Measurements from ENCODE around the gene CAB39L. TPM values are rescaled to one million over a fixed set of nuclear protein-coding genes. Genes with fewer than 3 reads are reported as not detected.

The CAB39L gene
- total and polyA plus RNA-seq, 12 donors, result 7.1 to 33.2 (median 16.9) TPM

DNA sequence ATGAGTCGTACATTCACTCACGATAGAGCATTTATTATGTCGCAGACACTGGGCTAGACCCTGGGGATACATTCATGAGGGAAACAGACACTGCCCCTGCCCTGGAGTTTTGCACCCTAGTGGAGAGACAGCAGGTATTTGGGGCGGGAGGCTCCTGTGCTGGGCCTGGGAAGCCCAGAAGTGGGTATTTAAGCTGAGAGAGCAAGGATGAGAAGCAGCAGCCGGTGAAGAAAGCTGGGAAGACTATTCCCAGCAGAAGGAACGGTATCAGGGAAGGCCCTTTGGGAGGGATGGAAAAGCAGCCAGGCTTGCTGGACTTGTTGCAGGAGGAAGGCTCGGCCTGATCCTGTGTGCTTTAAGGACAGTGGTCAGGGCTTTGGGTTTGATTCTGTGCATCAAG lies 141.6 kb downstream of the CAB39L start:
- intact Hi-C loops (cut with DNase I), result loop anchor here in 7 of 10 donors (2.0 to 10.0 kb wide), 8 partner anchors 103 to 305 kb away; partner anchors contain the start of genes CAB39L (in 1 of the 7) and SETDB2 (in 1 of the 7)
- no peaks in the 10 kb centered on the region for H3K36me3 ChIP-seq

DNA sequence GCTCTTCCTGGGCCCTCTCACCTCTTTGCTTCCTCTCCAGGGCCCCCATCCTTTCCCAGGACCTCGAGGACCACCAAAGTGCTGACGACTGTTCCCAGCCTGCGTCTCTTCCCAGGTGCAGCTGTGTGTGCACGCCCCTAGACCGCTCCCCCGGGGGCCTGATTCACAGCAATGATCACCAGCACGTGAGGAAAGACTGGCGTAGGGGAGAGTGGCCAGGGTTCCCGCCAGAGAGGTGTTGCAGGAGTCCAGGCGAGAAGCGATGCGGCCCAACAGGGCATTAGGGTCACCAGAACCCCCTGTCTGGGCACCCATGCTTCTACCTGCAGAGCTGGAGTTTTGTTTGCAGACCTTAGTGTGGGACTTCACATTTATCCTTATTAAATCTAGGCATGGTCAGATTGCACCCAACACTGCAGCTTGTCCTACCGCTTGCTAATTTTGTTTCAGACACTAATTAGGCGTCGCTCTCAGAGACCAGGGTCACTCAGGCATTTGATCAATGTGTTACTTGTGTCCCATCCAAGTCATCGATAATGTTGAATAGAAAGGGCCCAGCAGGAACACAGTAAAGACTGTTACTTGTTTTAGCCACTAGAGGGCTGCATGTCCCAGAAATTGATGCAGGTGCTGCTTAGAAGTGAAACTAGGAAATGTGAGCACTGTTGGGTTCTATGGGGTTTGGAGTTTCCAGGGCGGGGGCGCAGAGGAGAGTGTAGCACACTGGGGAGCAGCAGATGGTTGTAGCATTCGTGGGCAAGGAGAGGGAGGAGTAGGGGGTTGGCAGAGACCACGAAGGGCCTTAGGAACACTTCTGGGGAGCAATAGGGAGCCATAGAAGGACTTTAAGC lies 142.9 kb downstream of the CAB39L start:
- Histone ChIP-seq H3K27me3 (no peaks in the 10 kb centered on the region), H3K4me1 (peaks cover 6 to 30% (median 11%) of the 10 kb centered on the region in 9 donors), H3K4me3 (peak overlapping the region in 7 of 10 donors; percentile 26 to 46 (median 41)), H3K9me3 (no peaks in the 10 kb centered on the region), H3K36me3 (no peaks in the 10 kb centered on the region), H3K27ac (peak overlapping the region in 3 of 10 donors; percentile 12 to 54 (median 19))
- intact Hi-C loops (cut with DNase I), result loop anchor here (1.0 to 10.0 kb wide), 11 partner anchors 104 to 308 kb away; partner anchors contain the start of genes CAB39L (in 1 of the 10) and SETDB2 (in 1 of the 10)
- ATAC-seq (peak; percentile 54 to 86 (median 78)), DNase-seq (peak in 1 of 2 donors; percentile 74)
- TF ChIP-seq, protein P1, sequence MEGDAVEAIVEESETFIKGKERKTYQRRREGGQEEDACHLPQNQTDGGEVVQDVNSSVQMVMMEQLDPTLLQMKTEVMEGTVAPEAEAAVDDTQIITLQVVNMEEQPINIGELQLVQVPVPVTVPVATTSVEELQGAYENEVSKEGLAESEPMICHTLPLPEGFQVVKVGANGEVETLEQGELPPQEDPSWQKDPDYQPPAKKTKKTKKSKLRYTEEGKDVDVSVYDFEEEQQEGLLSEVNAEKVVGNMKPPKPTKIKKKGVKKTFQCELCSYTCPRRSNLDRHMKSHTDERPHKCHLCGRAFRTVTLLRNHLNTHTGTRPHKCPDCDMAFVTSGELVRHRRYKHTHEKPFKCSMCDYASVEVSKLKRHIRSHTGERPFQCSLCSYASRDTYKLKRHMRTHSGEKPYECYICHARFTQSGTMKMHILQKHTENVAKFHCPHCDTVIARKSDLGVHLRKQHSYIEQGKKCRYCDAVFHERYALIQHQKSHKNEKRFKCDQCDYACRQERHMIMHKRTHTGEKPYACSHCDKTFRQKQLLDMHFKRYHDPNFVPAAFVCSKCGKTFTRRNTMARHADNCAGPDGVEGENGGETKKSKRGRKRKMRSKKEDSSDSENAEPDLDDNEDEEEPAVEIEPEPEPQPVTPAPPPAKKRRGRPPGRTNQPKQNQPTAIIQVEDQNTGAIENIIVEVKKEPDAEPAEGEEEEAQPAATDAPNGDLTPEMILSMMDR (IDR thresholded peaks at IDR 0.05), result peak; percentile 65 to 89 (median 88)
- WGBS, 2 donors, result 40 to 46% methylated on average over 20 of the region's 20 CpGs

More for the DNA sequence above, 141.6 kb downstream of the CAB39L start:
- Histone ChIP-seq H3K9me3 (no peaks in the 10 kb centered on the region), H3K4me1 (peaks cover 6 to 32% (median 12%) of the 10 kb centered on the region in 9 donors), H3K4me3 (no peak overlapping the region), H3K27ac (peak overlapping the region in 2 of 10 donors; percentile 15 to 26), H3K27me3 (no peaks in the 10 kb centered on the region)
- WGBS, 2 donors, result 73 to 80% methylated on average over 7 of the region's 7 CpGs
- ATAC-seq (no peak), DNase-seq (no peak)
- TF ChIP-seq, protein P1 (IDR thresholded peaks at IDR 0.05), result no peak

- H3K4me1 ChIP-seq, result peaks cover 6 to 32% (median 11%) of the 10 kb centered on the region in 9 donors
- H3K9me3 ChIP-seq, result no peaks in the 10 kb centered on the region
- H3K4me3 ChIP-seq, result no peak overlapping the region
- H3K27ac ChIP-seq, result no peak overlapping the region
- intact Hi-C loops (cut with DNase I), result loop anchor here in 9 of 10 donors (2.0 to 10.0 kb wide), 10 partner anchors 105 to 309 kb away; partner anchors contain the start of genes CAB39L (in 1 of the 9) and SETDB2 (in 1 of the 9)
- no peaks in the 10 kb centered on the region for H3K27me3 ChIP-seq
- DNase-seq (no peak), ATAC-seq (no peak)
- TF ChIP-seq, protein P1 (IDR thresholded peaks at IDR 0.05), result no peak
- WGBS, 2 donors, result 63 to 69% methylated on average over 5 of the region's 5 CpGs
- H3K36me3 ChIP-seq, result peaks cover 0 to under 1% (median 0%) of the 10 kb centered on the region in 9 donors
These were observed 143.6 kb downstream of the CAB39L start for GRCh38 chr13:49300276-49300675.

DNA sequence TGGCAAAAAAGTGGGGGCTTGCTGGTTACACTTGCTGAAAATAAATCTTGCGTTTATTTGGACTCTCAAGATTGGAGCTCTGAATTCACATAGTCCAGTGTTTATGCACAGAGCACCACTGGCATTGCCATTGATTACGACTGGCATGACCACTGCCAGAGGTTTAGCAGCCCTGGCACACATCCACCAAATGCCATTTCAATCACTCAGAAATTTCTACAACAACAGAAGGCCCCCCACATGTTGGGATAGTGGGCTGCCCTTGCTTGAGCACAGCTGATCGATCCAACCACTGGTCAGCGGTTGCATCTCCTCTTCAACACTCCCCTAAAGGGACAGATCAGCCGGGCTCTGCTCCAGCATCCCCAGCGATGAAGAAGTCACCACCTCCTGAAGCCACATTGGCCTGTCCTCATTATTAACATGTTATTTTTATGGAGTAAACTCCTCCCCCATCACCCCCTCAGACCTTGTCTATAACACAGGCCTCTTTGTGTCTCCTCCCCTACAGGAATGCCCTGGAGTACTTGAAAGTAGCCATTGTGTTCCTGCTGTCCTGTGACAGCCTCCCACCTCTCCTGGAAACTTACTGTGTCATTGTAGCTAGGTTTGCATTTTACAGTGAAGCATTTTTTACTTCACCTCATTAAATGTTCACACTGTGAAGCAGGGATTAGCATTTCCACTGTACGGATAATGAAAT lies 144.8 kb downstream of the CAB39L start:
- Histone ChIP-seq H3K9me3 (no peaks in the 10 kb centered on the region), H3K27me3 (no peaks in the 10 kb centered on the region), H3K4me1 (peaks cover 4 to 35% (median 9%) of the 10 kb centered on the region in 9 donors), H3K27ac (no peak overlapping the region), H3K36me3 (peaks cover 0 to 5% (median 0%) of the 10 kb centered on the region in 9 donors), H3K4me3 (no peak overlapping the region)
- no peak for ATAC-seq
- WGBS, 2 donors, result 86 to 89% methylated on average over 7 of the region's 7 CpGs
- DNase-seq, result no peak
- intact Hi-C loops (cut with DNase I), result no loop called here
- TF ChIP-seq, protein P1 (IDR thresholded peaks at IDR 0.05), result no peak
